HL-60/S4 treated with retinoic acid at 250 ng/mL for 4 days and 3 days (cell line): ENCODE measurements around the gene HCFC1.

Experiments used
- in situ Hi-C: fragments of 300-500 bp; cut with MboI; formaldehyde crosslinking; loops from 2 replicates; pipeline ENCODE4 v1.7.0; 2022; ENCODE audit warnings: low sequenced_read_pairs

HCFC1 gene

GRCh38 chrX:153974726-153975286 is 3.2 kb upstream of the HCFC1 start:
- in situ Hi-C loops: no loop called here

DNA sequence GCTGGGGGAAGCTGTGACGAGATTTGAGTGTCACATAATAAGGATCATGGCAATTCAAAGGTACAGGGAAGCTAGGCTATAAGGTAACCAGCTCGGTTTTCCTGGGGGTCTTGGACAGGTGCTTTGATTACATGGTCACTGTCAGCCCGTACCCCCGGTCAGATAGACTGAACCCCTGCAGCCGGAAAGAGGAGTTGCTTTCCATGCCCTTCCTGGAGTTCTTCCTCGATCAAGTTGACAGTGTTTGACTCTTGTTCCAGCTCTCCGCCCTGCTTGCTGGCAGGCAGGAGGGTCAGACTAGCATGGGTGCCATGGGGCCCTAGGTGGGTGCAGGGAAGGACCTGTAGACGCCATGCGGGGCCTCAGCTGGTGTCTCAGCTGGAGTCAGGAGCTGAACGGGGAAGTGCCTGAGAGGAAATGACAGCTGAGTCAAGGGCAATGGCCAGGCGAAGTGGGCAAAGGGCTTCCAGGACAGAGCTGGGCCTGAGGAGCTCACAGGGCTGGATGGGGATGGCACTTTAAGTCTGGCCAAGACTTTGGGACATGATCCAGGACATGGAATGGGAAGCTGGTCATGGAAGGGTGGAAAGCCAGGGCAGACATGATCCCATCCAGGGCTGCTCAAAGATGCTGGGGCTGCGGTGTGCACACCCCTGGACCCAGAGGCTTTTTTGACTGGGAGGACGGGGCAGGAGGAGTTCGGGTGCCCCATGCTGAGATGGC is 2.5 kb upstream of the HCFC1 start:
- in situ Hi-C loops: no loop called here

- in situ Hi-C loops: no loop called here
Observed at GRCh38 chrX:153973127-153974002, 1.7 kb upstream of the HCFC1 start.

GRCh38 chrX:153972368-153973126 is 929 bp upstream of the HCFC1 start, which contains the start of gene TMEM187:
TSS of gene TMEM187 (plus strand) at chrX:153972754. CDS start at chrX:153982063, 9,309 bp downstream.
- in situ Hi-C loops: no loop called here

- in situ Hi-C loops: no loop called here
Observed at GRCh38 chrX:153971124-153971449, 531 bp downstream of the HCFC1 start.

DNA sequence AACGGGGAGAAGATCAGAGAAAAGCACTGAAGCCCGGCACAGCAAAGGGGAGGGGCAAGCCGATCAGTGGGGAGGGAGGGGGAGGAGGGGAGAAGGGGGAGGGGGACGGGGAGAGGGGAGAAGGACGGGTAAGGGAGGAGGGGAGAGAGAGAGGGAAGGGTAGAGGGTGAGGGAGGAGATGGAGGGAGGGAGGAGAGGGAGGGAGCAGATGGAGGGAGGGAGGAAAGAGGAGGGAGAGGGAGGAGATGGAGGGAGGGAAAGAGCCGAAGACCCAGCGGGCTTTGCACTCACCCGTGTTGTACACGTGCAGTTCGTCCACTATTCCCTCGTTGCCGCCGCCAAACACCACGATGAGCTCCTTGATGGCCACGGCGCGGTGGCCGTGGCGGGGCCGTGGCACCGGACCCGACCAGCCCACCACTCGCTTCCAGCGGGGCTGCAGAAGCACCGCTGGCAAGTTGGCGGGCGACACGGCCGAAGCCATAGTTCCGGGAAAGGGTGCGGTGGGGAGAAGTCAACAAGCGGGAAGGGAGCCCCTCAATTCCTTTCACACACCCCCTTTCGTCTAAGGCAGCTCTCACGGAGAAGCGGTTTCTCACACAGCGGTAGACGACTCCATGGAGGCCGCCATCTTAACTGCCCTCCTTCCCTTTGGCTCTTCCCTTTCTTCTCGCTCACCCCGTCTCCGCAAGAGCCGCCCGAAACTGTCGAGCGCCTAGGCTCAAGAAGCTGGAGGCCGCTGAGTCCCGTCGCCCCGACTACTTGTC is 1.1 kb downstream of the HCFC1 start:
- in situ Hi-C loops: no loop called here

DNA sequence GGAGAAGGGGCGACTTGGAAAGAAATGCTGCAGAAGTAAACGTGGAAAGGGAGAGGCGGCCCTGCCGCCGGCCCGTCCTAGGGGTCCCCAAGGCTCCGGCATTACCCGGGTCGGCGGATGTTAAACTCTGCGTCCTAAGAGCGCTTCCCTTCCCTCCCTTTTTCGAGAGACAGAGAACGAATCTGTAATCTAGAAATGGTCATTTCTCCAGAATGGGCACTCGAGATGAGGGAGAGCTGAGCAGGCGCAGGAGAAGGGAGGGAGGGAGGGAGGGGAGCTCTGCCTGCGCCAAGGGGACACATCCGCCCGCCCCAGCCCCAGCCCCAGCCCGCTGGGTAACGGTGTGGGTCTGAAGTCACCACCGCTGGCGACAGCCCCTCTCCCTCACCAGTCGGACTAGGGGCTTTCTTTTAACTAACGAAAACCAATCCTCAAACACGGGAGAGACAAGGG is 1.7 kb downstream of the HCFC1 start:
- in situ Hi-C loops: no loop called here

DNA sequence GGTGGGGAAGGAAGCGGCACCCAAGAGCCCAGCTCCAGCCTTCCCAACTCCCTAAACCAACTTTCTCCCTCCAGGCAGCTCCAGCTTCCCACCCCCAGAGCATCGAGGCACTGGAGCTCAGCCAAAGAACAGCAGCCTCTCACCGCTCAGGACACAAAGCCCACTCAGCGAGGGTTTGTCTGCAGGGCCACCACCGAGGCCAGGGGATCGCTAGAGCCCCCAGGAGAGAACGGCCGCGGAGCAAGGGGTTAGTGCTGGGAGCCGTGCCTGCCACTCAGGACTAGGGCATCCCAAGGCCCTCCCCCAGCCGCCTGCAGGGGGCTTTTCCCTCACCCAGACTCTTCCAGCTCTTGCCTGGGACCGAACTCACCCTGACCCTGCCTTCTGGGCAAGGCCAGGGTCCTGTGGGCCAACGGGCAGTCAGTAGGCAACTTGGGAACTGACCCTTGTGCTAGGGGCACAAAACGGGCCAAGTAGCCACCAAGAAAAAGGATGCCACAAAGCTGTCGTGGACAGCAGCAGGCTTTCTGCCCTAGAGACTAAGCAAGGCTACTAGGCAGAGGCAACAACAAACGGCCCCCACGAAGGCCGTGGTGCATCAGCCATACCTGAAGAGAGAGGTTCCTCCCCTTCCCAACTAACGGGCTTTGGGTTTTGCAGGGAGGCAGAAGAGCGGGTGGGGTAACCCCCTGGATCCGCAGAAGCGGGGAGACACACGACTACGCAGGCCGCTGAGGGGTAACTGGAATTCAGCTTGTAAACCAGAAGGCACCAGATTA is 2.3 kb downstream of the HCFC1 start:
- in situ Hi-C loops: no loop called here

- in situ Hi-C loops: no loop called here
Observed at GRCh38 chrX:153968754-153969124, 2.9 kb downstream of the HCFC1 start.

DNA sequence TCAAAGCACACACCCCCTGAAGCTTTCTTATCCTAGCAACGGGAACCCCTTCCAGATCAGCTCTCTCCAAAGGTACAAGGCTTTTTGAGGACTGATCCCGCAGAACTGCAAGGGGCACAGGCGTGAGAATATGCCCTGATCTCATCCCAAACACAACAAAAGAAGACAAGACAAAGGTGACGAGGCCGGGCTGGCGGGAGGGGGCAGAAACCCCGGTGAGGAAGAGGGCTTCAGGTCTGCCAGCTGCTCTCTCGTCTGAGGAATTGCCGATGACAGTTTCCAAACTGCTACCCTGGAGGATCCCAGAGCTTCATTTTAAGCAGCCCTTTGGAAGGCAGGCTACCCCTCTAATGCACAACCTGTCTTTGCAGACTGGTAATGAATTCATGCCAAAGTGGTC is 3.4 kb downstream of the HCFC1 start:
- in situ Hi-C loops: no loop called here

DNA sequence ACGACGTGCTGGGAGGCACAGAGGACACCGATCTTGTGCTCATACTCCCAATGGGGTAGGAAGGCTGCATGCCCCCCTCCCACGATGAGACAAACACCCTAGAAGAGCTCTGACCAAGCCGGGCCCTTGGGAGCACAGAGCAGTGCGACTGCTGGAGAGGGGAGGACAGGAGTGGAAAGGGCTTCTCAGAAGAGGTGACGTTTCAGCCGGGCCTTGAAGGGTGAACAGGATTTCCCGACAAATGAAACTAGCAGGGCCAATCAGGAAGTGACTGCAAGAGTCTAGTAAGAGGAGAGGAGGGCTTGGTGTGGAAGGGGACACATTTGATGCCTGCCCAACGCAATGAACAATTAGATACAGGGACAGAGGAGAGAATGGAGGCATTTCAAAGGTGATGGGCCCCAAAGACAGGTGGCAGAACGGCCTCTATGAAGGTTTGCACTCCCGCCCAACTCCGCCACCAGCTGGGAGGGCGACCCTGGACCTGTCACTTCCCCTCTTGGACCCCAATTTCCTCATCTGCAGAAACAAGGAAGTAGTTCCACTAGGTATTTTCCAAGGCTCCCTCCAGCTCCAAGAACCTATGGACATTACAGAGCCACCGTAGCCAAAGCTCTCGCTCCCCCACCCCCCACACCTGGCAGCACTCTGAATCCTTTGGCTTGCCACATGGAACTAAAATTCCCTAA is 3.9 kb downstream of the HCFC1 start:
- in situ Hi-C loops: no loop called here

GRCh38 chrX:153966841-153967535 is 4.6 kb downstream of the HCFC1 start:
- in situ Hi-C loops: no loop called here

DNA sequence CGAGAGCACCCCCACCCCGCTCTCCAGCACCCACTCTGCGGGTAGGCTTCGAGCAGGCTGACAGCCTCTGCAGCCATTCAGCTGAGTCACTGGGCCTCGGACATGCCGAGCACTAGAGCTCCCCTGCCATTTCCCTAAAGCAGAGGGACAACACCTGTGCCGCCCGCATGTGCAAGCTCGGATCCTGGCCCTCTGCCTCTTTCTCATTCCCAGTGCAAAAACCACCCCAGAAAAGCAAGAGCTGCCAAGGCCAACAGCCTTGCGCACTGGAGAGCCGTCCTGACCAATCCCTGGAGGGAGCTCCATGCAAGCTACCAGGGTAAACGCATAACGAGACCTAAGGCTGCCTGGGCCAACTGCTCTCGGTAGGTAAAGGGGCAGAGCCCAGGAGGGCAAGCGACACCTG is 5.3 kb downstream of the HCFC1 start:
- in situ Hi-C loops: no loop called here

GRCh38 chrX:153965406-153965805 is 6.2 kb downstream of the HCFC1 start:
- in situ Hi-C loops: no loop called here

DNA sequence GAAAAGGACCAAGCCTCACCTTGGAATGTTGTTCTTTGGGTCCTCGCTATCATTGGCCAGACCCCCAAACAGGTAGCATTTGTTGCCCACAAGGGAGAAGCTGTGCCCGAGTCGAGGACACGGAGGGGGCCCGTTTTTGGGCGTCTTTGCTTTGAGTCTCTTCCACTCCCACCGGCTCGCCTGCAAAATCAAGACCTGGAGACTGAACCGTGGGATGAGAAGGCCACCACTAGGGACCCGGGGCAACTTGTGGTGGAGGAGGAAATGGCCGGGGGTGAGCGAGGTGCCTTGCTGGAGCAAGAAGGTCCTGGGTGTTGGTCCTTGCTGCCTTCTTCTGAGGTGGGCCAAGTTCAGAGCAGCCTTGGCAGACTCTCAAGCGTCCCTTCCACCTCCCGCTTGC is 7.5 kb downstream of the HCFC1 start:
- in situ Hi-C loops: no loop called here

DNA sequence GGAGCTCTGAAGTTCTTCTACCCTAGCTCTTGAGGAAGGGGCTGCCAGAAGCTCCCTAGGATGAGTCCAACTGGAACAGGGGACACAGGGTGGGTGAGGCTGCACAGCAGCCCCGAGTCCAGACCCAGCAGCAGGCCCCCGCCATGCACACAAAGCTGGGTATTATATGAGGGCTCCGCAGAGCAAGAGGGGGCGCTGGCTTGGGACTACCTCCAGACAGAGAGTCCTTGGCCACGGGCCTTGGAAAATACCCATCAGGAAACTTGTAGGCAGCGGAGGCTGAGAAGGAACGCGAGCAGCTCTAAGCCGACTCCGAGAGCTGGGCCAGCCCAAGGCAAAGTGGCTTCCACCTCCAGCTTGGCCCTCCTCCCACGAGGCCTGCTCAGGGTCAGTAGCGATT is 8.1 kb downstream of the HCFC1 start:
- in situ Hi-C loops: no loop called here

- in situ Hi-C loops: no loop called here
Observed at GRCh38 chrX:153961292-153961691, 10.3 kb downstream of the HCFC1 start.

DNA sequence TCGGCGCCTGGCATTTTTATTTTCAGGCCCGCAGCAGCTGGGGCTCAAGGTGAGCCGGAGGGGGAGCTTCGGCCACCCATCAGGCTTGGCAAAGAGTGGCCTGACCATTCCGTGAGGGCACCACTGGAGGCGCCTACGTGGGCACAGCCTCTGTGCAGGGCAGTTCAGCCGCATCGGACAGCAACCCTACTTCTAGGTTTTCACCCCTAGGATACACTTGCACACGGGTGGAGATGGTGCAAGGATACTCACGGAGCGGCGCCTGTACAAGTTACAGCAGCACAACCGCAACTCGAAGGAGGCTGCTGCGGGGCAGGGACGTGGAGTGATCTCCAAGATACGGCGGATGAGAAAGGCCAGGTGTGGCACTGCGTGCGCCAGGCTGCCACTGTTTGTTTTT is 10.8 kb downstream of the HCFC1 start:
- in situ Hi-C loops: no loop called here

GRCh38 chrX:153960077-153960476 is 11.5 kb downstream of the HCFC1 start:
- in situ Hi-C loops: no loop called here
